Colonic mucosa (tissue), 4 donors: ENCODE measurements around the gene SH3RF2. TPM values are rescaled to one million over a fixed set of nuclear protein-coding genes. Genes with fewer than 3 reads are reported as not detected.

Experiments
- DNase-seq: peaks from one replicate; pipeline ENCODE4 v3.0.0-alpha.2; 2020
- H3K27ac ChIP-seq: fragments of 200-600 bp; one replicate; pipeline ENCODE4 v1.8.0; 2021
- H3K27me3 ChIP-seq: fragments of 200-600 bp; one replicate; pipeline ENCODE4 v1.8.0; 2021
- H3K36me3 ChIP-seq: fragments of 200-600 bp; one replicate; pipeline ENCODE4 v1.8.0; 2021
- H3K4me1 ChIP-seq: fragments of 200-600 bp; one replicate; pipeline ENCODE4 v1.8.0; 2021; ENCODE audit warnings: mild to moderate bottlenecking
- H3K4me3 ChIP-seq: fragments of 200-600 bp; one replicate; pipeline ENCODE4 v1.8.0; 2021
- H3K9ac ChIP-seq, 2 donors: one replicate each; pipeline ENCODE4 v1.7.0; 2013; ENCODE audit warnings: control low read depth in 2 of 2, low read depth in 2 of 2, low read length in 2 of 2
- H3K9me3 ChIP-seq: fragments of 200-600 bp; one replicate; pipeline ENCODE4 v1.8.0; 2021
- CTCF ChIP-seq: fragments of 200-600 bp; IDR thresholded peaks from one replicate; pipeline ENCODE4 v1.8.0; 2022; ENCODE audit warnings: antibody characterized with exemption, mild to moderate bottlenecking
- intact Hi-C: fragments of 100-400 bp; cut with DNase I; formaldehyde crosslinking; loops from one replicate; pipeline ENCODE4 v1.14.1; 2022
- total RNA-seq, 2 donors: library from RNA; stranded (reverse); fragmentation: NEBNext Ultra II Directional in 1 of 2; extraction: Animal tissue kit (Norgen Biotek cat#: 25700) in 1 of 2; gene quantifications; one replicate each; pipeline ENCODE4 v1.2.1, GENCODE V29; 2021
- donor health status: healthy.
- donor health status: DM: no; HTN: no; CAD: no.
- donor health status: DM: no; HTN: no; CAD: no.

The SH3RF2 gene
- total RNA-seq, 2 donors from 2014 or later: 58.2 to 59.3 TPM

DNA sequence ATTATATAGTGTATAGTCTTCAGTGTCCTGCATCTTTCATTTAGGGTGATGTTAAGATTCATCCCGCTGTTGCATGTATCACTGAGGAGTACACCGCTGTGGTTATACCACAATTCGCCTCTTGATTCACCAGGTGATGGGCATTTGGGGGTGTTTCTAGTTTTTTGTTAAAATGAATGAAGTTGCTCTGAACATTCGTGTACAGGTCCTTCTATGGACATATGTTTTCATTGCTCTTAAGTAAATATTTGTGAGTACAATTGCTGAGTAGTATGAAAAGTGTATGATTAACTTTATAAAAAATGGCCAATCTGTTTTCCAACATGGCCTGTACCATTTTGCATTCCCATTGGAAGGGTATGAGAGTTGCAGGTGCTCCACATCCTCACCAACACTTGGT is 107.3 kb downstream of the SH3RF2 start:
- H3K4me1 ChIP-seq: peaks cover 12% of the 10 kb centered on the region
- intact Hi-C loops: loop anchor here (10.0 kb wide), 1 partner anchor 209 kb away; the partner anchor contains the start of gene PRELID2
- no peaks in the 10 kb centered on the region for H3K9me3 ChIP-seq
- no peak for TF ChIP-seq CTCF
- no peaks in the 10 kb centered on the region for H3K27me3 ChIP-seq
- H3K4me3 ChIP-seq: no peak overlapping the region
- no peak overlapping the region for H3K9ac ChIP-seq
- no peak overlapping the region for H3K27ac ChIP-seq
- no peak for DNase-seq
- no peaks in the 10 kb centered on the region for H3K36me3 ChIP-seq

DNA sequence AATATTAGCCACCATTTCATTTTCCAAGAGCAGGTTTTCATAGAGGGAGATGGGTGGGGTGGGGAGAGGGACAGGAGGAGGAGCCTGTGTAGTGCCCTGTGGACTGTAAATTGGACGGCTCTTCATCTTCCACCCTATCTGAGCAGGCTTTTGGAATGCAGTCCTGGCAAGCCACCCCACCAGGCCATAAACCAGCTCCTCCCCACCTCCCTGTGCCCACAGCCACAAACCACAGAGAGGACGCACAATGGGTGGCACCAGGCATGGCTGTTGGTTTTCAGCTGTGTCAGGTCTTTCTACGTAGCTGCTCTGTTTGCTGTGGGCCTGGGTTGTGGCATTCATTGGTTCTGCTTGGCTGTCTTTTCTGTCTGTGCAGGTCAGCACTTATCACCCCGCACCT is 111.0 kb downstream of the SH3RF2 start:
- intact Hi-C loops: loop anchor here (10.0 kb wide), 1 partner anchor 213 kb away; the partner anchor contains the start of gene PRELID2
- Histone ChIP-seq H3K36me3 (no peaks in the 10 kb centered on the region), H3K4me1 (peaks cover 5% of the 10 kb centered on the region), H3K4me3 (no peak overlapping the region), H3K9ac (no peak overlapping the region), H3K27me3 (no peaks in the 10 kb centered on the region), H3K9me3 (no peaks in the 10 kb centered on the region), H3K27ac (peak overlapping the region; percentile 69)
- TF ChIP-seq CTCF: no peak
- DNase-seq: peak; percentile 82

- no peaks in the 10 kb centered on the region for H3K36me3 ChIP-seq
- intact Hi-C loops: loop anchor here (10.0 kb wide), 1 partner anchor 214 kb away; the partner anchor contains the start of gene PRELID2
- H3K4me3 ChIP-seq: no peak overlapping the region
- H3K27ac ChIP-seq: no peak overlapping the region
- H3K4me1 ChIP-seq: peaks cover 5% of the 10 kb centered on the region
- H3K27me3 ChIP-seq: no peaks in the 10 kb centered on the region
- H3K9ac ChIP-seq: peak overlapping the region; percentile 5 to 39
- no peaks in the 10 kb centered on the region for H3K9me3 ChIP-seq
- DNase-seq: peak; percentile 76
- peak; percentile 54 for TF ChIP-seq CTCF
Observed at GRCh38 chr5:146048994-146049703, 112.8 kb downstream of the SH3RF2 start.

GRCh38 chr5:146049704-146050026 is 113.3 kb downstream of the SH3RF2 start:
- Histone ChIP-seq H3K4me1 (peaks cover 5% of the 10 kb centered on the region), H3K27ac (no peak overlapping the region), H3K9me3 (no peaks in the 10 kb centered on the region), H3K36me3 (no peaks in the 10 kb centered on the region), H3K4me3 (no peak overlapping the region), H3K27me3 (no peaks in the 10 kb centered on the region), H3K9ac (no peak overlapping the region)
- no peak for TF ChIP-seq CTCF
- intact Hi-C loops: loop anchor here (5.0 to 10.0 kb wide), 2 partner anchors 142 to 215 kb away; partner anchors contain the start of gene PRELID2
- no peak for DNase-seq

- TF ChIP-seq CTCF: no peak
- no peak overlapping the region for H3K27ac ChIP-seq
- intact Hi-C loops: loop anchor here (5.0 kb wide), 1 partner anchor 143 kb away; no protein-coding TSS in a partner anchor
- no peak overlapping the region for H3K4me3 ChIP-seq
- no peaks in the 10 kb centered on the region for H3K27me3 ChIP-seq
- no peaks in the 10 kb centered on the region for H3K36me3 ChIP-seq
- no peak overlapping the region for H3K9ac ChIP-seq
- DNase-seq: no peak
- peaks cover 5% of the 10 kb centered on the region for H3K4me1 ChIP-seq
- no peaks in the 10 kb centered on the region for H3K9me3 ChIP-seq
Observed at GRCh38 chr5:146050086-146050485, 113.7 kb downstream of the SH3RF2 start.
